ENCODE results near the gene RAMAC. TPM values are rescaled to one million over a fixed set of nuclear protein-coding genes. Genes with fewer than 3 reads are reported as not detected.
"Not testable (repeated sequence)": the region's sequence is repeated elsewhere in the genome, so short reads cannot be mapped to it uniquely, and the experiment has no call there.

The RAMAC gene
- 10 to 100 TPM; 17.5 to 22.3 TPM for total RNA-seq
- polyA plus RNA-seq: 10 to 100 TPM; 28.5 to 35.0 (median 31.7) TPM
- 11.1 to 20.7 (median 12.9) reads per million in 6 experiments for total RNA-seq

GRCh38 chr15:82985688-82986441 is at the start of gene RAMAC:
RAMAC (plus strand) TSS chr15:82986210; CDS start chr15:82989019, 2,809 bp downstream.
- H3K9me3 Mint-ChIP-seq: no peaks in the 10 kb centered on the region
- H3K4me3 Mint-ChIP-seq: peak within 1 kb of the TSS; percentile 95 to 99 (median 99)
- POLR2A ChIA-PET: interaction anchor here (0.7 to 4.2 kb wide), 13 partner anchors 14 to 455 kb away, joined by 3 to 31 read pairs (median 5); partner anchors contain the start of genes BTBD1, C15orf40, RPS17 and WHAMM
- H3K36me3 Mint-ChIP-seq: peaks cover 0 to 28% (median 7%) of the 10 kb centered on the region in 3 donors
- DNase-seq: peak; percentile 83 to 99 (median 92)
- H3K27me3 Mint-ChIP-seq: no peaks in the 10 kb centered on the region
- peaks cover 9 to 35% (median 25%) of the 10 kb centered on the region in 4 donors for H3K4me1 Mint-ChIP-seq
- peak; percentile 94 for ATAC-seq
- H3K27ac Mint-ChIP-seq: peak within 1 kb of the TSS; percentile 89 to 99 (median 97)

GRCh38 chr15:82936966-82937711 is 48.9 kb upstream of the RAMAC start:
- DNase-seq: no peak
- POLR2A ChIA-PET: no interaction called here
- H3K27ac Mint-ChIP-seq: no peak overlapping the region
- no peak overlapping the region for H3K4me3 Mint-ChIP-seq
- no peak for ATAC-seq
- H3K27me3 Mint-ChIP-seq: peaks cover 0 to 6% (median 3%) of the 10 kb centered on the region in 5 donors
- H3K36me3 Mint-ChIP-seq: no peaks in the 10 kb centered on the region
- H3K4me1 Mint-ChIP-seq: peaks cover 0 to 5% (median 0%) of the 10 kb centered on the region in 4 donors
- H3K9me3 Mint-ChIP-seq: no peaks in the 10 kb centered on the region

GRCh38 chr15:82937712-82938058 is 48.3 kb upstream of the RAMAC start:
- DNase-seq (no peak), ATAC-seq (no peak)
- H3K27ac Mint-ChIP-seq: no peak overlapping the region
- H3K36me3 Mint-ChIP-seq: no peaks in the 10 kb centered on the region
- POLR2A ChIA-PET: no interaction called here
- no peaks in the 10 kb centered on the region for H3K9me3 Mint-ChIP-seq
- H3K4me1 Mint-ChIP-seq: peaks cover 0 to 5% (median 0%) of the 10 kb centered on the region in 4 donors
- H3K27me3 Mint-ChIP-seq: peaks cover 0 to 6% (median 3%) of the 10 kb centered on the region in 5 donors
- H3K4me3 Mint-ChIP-seq: no peak overlapping the region

GRCh38 chr15:82939678-82940077 is 46.3 kb upstream of the RAMAC start:
- H3K36me3 Mint-ChIP-seq, H3K4me3 Mint-ChIP-seq, H3K27ac Mint-ChIP-seq, ATAC-seq, POLR2A ChIA-PET, H3K27me3 Mint-ChIP-seq, DNase-seq, H3K4me1 Mint-ChIP-seq, H3K9me3 Mint-ChIP-seq: not testable (repeated sequence)

GRCh38 chr15:82942691-82943090 is 43.3 kb upstream of the RAMAC start:
- ATAC-seq: no peak
- Mint-ChIP-seq H3K36me3 (no peaks in the 10 kb centered on the region), H3K9me3 (no peaks in the 10 kb centered on the region), H3K27me3 (peaks cover 0 to 14% (median 10%) of the 10 kb centered on the region in 5 donors), H3K4me1 (peaks cover 0 to 5% (median 1%) of the 10 kb centered on the region in 4 donors), H3K4me3 (no peak overlapping the region), H3K27ac (no peak overlapping the region)
- POLR2A ChIA-PET: no interaction called here
- no peak for DNase-seq

GRCh38 chr15:82943176-82943575 is 42.8 kb upstream of the RAMAC start:
- H3K4me3 Mint-ChIP-seq: no peak overlapping the region
- no peaks in the 10 kb centered on the region for H3K9me3 Mint-ChIP-seq
- POLR2A ChIA-PET: no interaction called here

GRCh38 chr15:82944056-82944455 is 42.0 kb upstream of the RAMAC start:
- POLR2A ChIA-PET: no interaction called here
- peaks cover 0 to 15% (median 7%) of the 10 kb centered on the region in 5 donors for H3K27me3 Mint-ChIP-seq

More at GRCh38 chr15:82943176-82943575, 42.8 kb upstream of the RAMAC start:
- peaks cover 0 to 15% (median 10%) of the 10 kb centered on the region in 5 donors for H3K27me3 Mint-ChIP-seq
- peaks cover 0 to 5% (median 1%) of the 10 kb centered on the region in 4 donors for H3K4me1 Mint-ChIP-seq
- no peak for ATAC-seq
- no peaks in the 10 kb centered on the region for H3K36me3 Mint-ChIP-seq
- H3K27ac Mint-ChIP-seq: no peak overlapping the region
- DNase-seq: no peak

GRCh38 chr15:82944821-82945220 is 41.2 kb upstream of the RAMAC start:
- H3K27ac Mint-ChIP-seq: no peak overlapping the region
- no peaks in the 10 kb centered on the region for H3K36me3 Mint-ChIP-seq
- POLR2A ChIA-PET: no interaction called here
- DNase-seq (no peak), ATAC-seq (no peak)
- peaks cover 0 to 5% (median 1%) of the 10 kb centered on the region in 4 donors for H3K4me1 Mint-ChIP-seq
- no peaks in the 10 kb centered on the region for H3K9me3 Mint-ChIP-seq
- H3K27me3 Mint-ChIP-seq: peaks cover 0 to 15% (median 7%) of the 10 kb centered on the region in 5 donors
- no peak overlapping the region for H3K4me3 Mint-ChIP-seq

More at GRCh38 chr15:82944056-82944455, 42.0 kb upstream of the RAMAC start:
- no peak overlapping the region for H3K4me3 Mint-ChIP-seq
- ATAC-seq (no peak), DNase-seq (no peak)
- H3K27ac Mint-ChIP-seq: no peak overlapping the region
- peaks cover 0 to 5% (median 1%) of the 10 kb centered on the region in 4 donors for H3K4me1 Mint-ChIP-seq
- no peaks in the 10 kb centered on the region for H3K9me3 Mint-ChIP-seq
- no peaks in the 10 kb centered on the region for H3K36me3 Mint-ChIP-seq

- H3K36me3 Mint-ChIP-seq: no peaks in the 10 kb centered on the region
- POLR2A ChIA-PET: no interaction called here
- H3K9me3 Mint-ChIP-seq: no peaks in the 10 kb centered on the region
- no peak overlapping the region for H3K4me3 Mint-ChIP-seq
- no peak overlapping the region for H3K27ac Mint-ChIP-seq
- H3K27me3 Mint-ChIP-seq: peaks cover 0 to 15% (median 7%) of the 10 kb centered on the region in 5 donors
- DNase-seq (no peak), ATAC-seq (no peak)
- H3K4me1 Mint-ChIP-seq: peaks cover 0 to 5% (median 1%) of the 10 kb centered on the region in 4 donors
These were observed 40.7 kb upstream of the RAMAC start for GRCh38 chr15:82945326-82945725.

GRCh38 chr15:82946155-82946701 is 39.8 kb upstream of the RAMAC start:
- Mint-ChIP-seq H3K4me1 (peaks cover 0 to 5% (median 1%) of the 10 kb centered on the region in 4 donors), H3K4me3 (no peak overlapping the region), H3K9me3 (no peaks in the 10 kb centered on the region), H3K36me3 (no peaks in the 10 kb centered on the region), H3K27me3 (peaks cover 0 to 15% (median 7%) of the 10 kb centered on the region in 5 donors), H3K27ac (peak overlapping the region in 1 of 10 donors; percentile 10)
- DNase-seq: no peak
- POLR2A ChIA-PET: no interaction called here
- no peak for ATAC-seq

GRCh38 chr15:82950295-82950694 is 35.7 kb upstream of the RAMAC start:
- POLR2A ChIA-PET: no interaction called here
- ATAC-seq: no peak

GRCh38 chr15:82950746-82951370 is 35.2 kb upstream of the RAMAC start:
- POLR2A ChIA-PET: no interaction called here
- no peak for ATAC-seq
- H3K36me3 Mint-ChIP-seq: no peaks in the 10 kb centered on the region

More at GRCh38 chr15:82950295-82950694, 35.7 kb upstream of the RAMAC start:
- Mint-ChIP-seq H3K27me3 (peaks cover 0 to 15% (median 4%) of the 10 kb centered on the region in 5 donors), H3K4me1 (peaks cover 0 to 6% (median 1%) of the 10 kb centered on the region in 4 donors), H3K36me3 (no peaks in the 10 kb centered on the region), H3K27ac (no peak overlapping the region), H3K4me3 (no peak overlapping the region), H3K9me3 (no peaks in the 10 kb centered on the region)
- no peak for DNase-seq

More at GRCh38 chr15:82950746-82951370, 35.2 kb upstream of the RAMAC start:
- Mint-ChIP-seq H3K4me1 (peaks cover 0 to 6% (median 1%) of the 10 kb centered on the region in 4 donors), H3K27ac (no peak overlapping the region), H3K27me3 (peaks cover 0 to 15% (median 4%) of the 10 kb centered on the region in 5 donors), H3K4me3 (no peak overlapping the region), H3K9me3 (no peaks in the 10 kb centered on the region)
- no peak for DNase-seq

All from naive thymus-derived CD8-positive, alpha-beta T cell (primary cell).